H1 (cell line): ENCODE measurements around the gene FOXO1. TPM values are rescaled to one million over a fixed set of nuclear protein-coding genes. Genes with fewer than 3 reads are reported as not detected.

Source experiments
- RAD21 ChIP-seq, 2 experiments: IDR thresholded peaks in 1 of 2; conservative IDR thresholded peaks in 1 of 2; 2 replicates each; pipeline ENCODE4 v1.6.1; 2011; ENCODE audit warnings: low read depth in 2 of 2, low read length in 2 of 2, improper control_type of control experiment in 1 of 2, inconsistent platforms in 1 of 2, mild to moderate bottlenecking in 1 of 2, moderate library complexity in 1 of 2
- TEAD4 ChIP-seq: IDR thresholded peaks from 2 replicates; pipeline ENCODE4 v1.6.1; 2012; ENCODE audit warnings: low read depth, low read length, inconsistent platforms, mixed read lengths
- polyA plus RNA-seq, 7 experiments: library from polyadenylated mRNA; depleted of rRNA in 3 of 7; stranded (reverse) in 5 of 7; unstranded in 2 of 7; fragments of >200 nt in 5 of 7; fragments of 200-250 nt in 2 of 7; gene quantifications; 1 replicate in 5 of 7; 2 replicates in 1 of 7; 4 replicates in 1 of 7; pipeline versions ENCODE4 v1.2.1 to v1.2.3, GENCODE V29; 2011 to 2013; ENCODE audit warnings: missing spikeins in 2 of 7, mixed read lengths in 2 of 7
- total RNA-seq: library from RNA; stranded (reverse); fragmentation: NEBNext Ultra II Directional; extraction: Animal tissue kit (Norgen Biotek cat#: 25700); gene quantifications from 2 replicates; pipeline ENCODE4 v1.2.1, GENCODE V29; 2021

FOXO1 gene
- total and polyA plus RNA-seq, 2 of the 8 experiments (the other 6 are each of a cell fraction or from before 2014, with no cell fraction given), result 35.3 to 56.9 TPM

DNA sequence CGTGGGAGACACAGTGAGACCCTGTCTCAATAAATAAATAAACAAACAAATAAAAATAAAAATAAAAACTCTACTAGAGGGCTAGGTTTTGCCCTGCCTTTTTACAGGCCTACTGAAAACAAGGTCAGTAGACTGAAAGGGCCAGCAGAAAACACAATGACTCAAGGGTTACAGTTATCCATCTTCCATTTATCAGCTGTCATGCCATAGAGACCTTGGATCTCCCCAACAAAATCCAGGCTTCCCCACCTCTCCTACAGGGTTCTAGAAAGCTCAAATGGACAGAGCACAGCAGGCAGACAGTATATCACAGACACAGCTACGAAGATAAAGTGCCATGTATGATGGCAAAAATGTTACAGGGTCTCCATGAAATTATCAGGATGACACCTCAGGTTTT, 54.4 kb downstream of the FOXO1 start (continued):
- TF ChIP-seq RAD21 (IDR thresholded peaks at IDR 0.05 in 1 of 2, conservative IDR thresholded peaks at IDR 0.05 in 1 of 2; ENCODE audit: low read depth in 2 of 2, low read length in 2 of 2), result no peak
- no peak for TF ChIP-seq TEAD4
- TF ChIP-seq, all 59 proteins: peak for 0
